Vagina (tissue), 2 donors: ENCODE data around the gene MAT1A. TPM values are rescaled to one million over a fixed set of nuclear protein-coding genes. Genes with fewer than 3 reads are reported as not detected.
A peak's percentile ranks its signal among the peaks of the same experiment; 100 is the strongest.
"Not testable (repeated sequence)": the region's sequence is repeated elsewhere in the genome, so short reads cannot be mapped to it uniquely, and the experiment has no call there.

Experiments
- DNase-seq, 2 donors: peaks; one replicate each; pipeline ENCODE4 v3.0.0-alpha.2; 2017; ENCODE audit errors: extremely low spot score in 2 of 2
- H3K27ac ChIP-seq: fragments of 200-600 bp; sonication (generic); one replicate; pipeline ENCODE4 v1.5.1; 2019
- H3K27me3 ChIP-seq: fragments of 200-600 bp; sonication (generic); one replicate; pipeline ENCODE4 v1.5.1; 2019
- H3K36me3 ChIP-seq, 2 donors: fragments of 200-600 bp; sonication (generic); one replicate each; pipeline ENCODE4 v1.5.1; 2017 to 2019
- H3K4me1 ChIP-seq: fragments of 200-600 bp; sonication (generic); one replicate; pipeline ENCODE4 v1.5.1; 2019
- H3K4me3 ChIP-seq, 2 donors: fragments of 200-600 bp; sonication (generic); 1 replicate in 1 of 2; 2 replicates in 1 of 2; pipeline ENCODE4 v1.5.1; 2016 to 2019
- H3K9me3 ChIP-seq: fragments of 200-600 bp; sonication (generic); one replicate; pipeline ENCODE4 v1.5.1; 2019
- CTCF ChIP-seq, 3 experiments: fragments of 450-650 bp in 2 of 3; fragments of 200-600 bp in 1 of 3; sonication (generic) in 1 of 3; IDR thresholded peaks; one replicate each; pipeline ENCODE4 v1.5.1; 2017 to 2019; ENCODE audit warnings: antibody characterized with exemption in 3 of 3, mild to moderate bottlenecking in 2 of 3, moderate library complexity in 2 of 3
- POLR2A ChIP-seq, 2 donors: fragments of 450-650 bp; IDR thresholded peaks; one replicate each; pipeline ENCODE4 v1.6.1; 2017; ENCODE audit warnings: antibody characterized with exemption in 2 of 2, mild to moderate bottlenecking in 2 of 2, moderate library complexity in 2 of 2
- POLR2AphosphoS5 ChIP-seq, 2 donors: sonication (generic); formaldehyde crosslinking; IDR thresholded peaks; one replicate each; pipeline ENCODE4 v1.9.0; 2017; ENCODE audit warnings: antibody characterized with exemption in 2 of 2, mild to moderate bottlenecking in 2 of 2, low read depth in 1 of 2; ENCODE audit not compliant: insufficient read depth in 1 of 2
- intact Hi-C: fragments of 100-400 bp; cut with DNase I; formaldehyde crosslinking; loops from one replicate; pipeline ENCODE4 v1.15.1; 2023
- total RNA-seq: library from RNA; depleted of rRNA; stranded (reverse); fragments of >200 nt; gene quantifications from one replicate; pipeline ENCODE4 v1.2.3, GENCODE V29; 2016

Gene MAT1A
- total RNA-seq, 1 donor from 2014 or later: not detected

GRCh38 chr10:80252296-80252887 is 37.1 kb downstream of the MAT1A start:
- Histone ChIP-seq H3K27me3 (no peaks in the 10 kb centered on the region), H3K27ac (no peak overlapping the region), H3K36me3 (no peaks in the 10 kb centered on the region), H3K4me1 (no peaks in the 10 kb centered on the region), H3K4me3 (no peak overlapping the region), H3K9me3 (no peaks in the 10 kb centered on the region)
- intact Hi-C loops: no loop called here
- peak in 1 of 2 donors; percentile 85 for DNase-seq
- TF ChIP-seq POLR2A (IDR thresholded peaks at IDR 0.05) (no peak), POLR2AphosphoS5 (IDR thresholded peaks at IDR 0.05; ENCODE audit: insufficient read depth in 1 of 2, low read depth in 1 of 2) (no peak), CTCF (IDR thresholded peaks at IDR 0.05) (no peak)

GRCh38 chr10:80251703-80252280 is 37.7 kb downstream of the MAT1A start:
- H3K27me3 ChIP-seq, H3K9me3 ChIP-seq, H3K27ac ChIP-seq, H3K36me3 ChIP-seq, intact Hi-C loops, H3K4me3 ChIP-seq, H3K4me1 ChIP-seq, DNase-seq: not testable (repeated sequence)

GRCh38 chr10:80250399-80250798 is 39.1 kb downstream of the MAT1A start:
- intact Hi-C loops, DNase-seq, H3K4me3 ChIP-seq, H3K27ac ChIP-seq, H3K27me3 ChIP-seq, H3K4me1 ChIP-seq, H3K9me3 ChIP-seq, H3K36me3 ChIP-seq: not testable (repeated sequence)

- DNase-seq, intact Hi-C loops, H3K36me3 ChIP-seq, H3K9me3 ChIP-seq, H3K27me3 ChIP-seq, H3K27ac ChIP-seq, H3K4me1 ChIP-seq, H3K4me3 ChIP-seq: not testable (repeated sequence)
Observed at GRCh38 chr10:80249906-80250305, 39.6 kb downstream of the MAT1A start.

GRCh38 chr10:80247611-80248010 is 41.8 kb downstream of the MAT1A start:
- H3K4me3 ChIP-seq, H3K9me3 ChIP-seq, H3K4me1 ChIP-seq, intact Hi-C loops, H3K27me3 ChIP-seq, H3K36me3 ChIP-seq, DNase-seq, H3K27ac ChIP-seq: not testable (repeated sequence)

- not testable (repeated sequence) for H3K4me1 ChIP-seq
Observed at GRCh38 chr10:80244371-80244770, 45.1 kb downstream of the MAT1A start.

GRCh38 chr10:80242341-80242740 is 47.1 kb downstream of the MAT1A start:
- H3K27me3 ChIP-seq, intact Hi-C loops, H3K36me3 ChIP-seq, DNase-seq, H3K4me3 ChIP-seq, H3K27ac ChIP-seq, H3K4me1 ChIP-seq, H3K9me3 ChIP-seq: not testable (repeated sequence)

More at GRCh38 chr10:80244371-80244770, 45.1 kb downstream of the MAT1A start:
- intact Hi-C loops, H3K27ac ChIP-seq, H3K9me3 ChIP-seq, H3K36me3 ChIP-seq, H3K27me3 ChIP-seq, DNase-seq, H3K4me3 ChIP-seq: not testable (repeated sequence)

GRCh38 chr10:80236457-80236856 is 53.0 kb downstream of the MAT1A start:
- H3K9me3 ChIP-seq, DNase-seq, H3K27ac ChIP-seq, H3K27me3 ChIP-seq, intact Hi-C loops, H3K4me3 ChIP-seq, H3K36me3 ChIP-seq, H3K4me1 ChIP-seq: not testable (repeated sequence)

GRCh38 chr10:80234331-80235235 is 54.9 kb downstream of the MAT1A start:
- H3K36me3 ChIP-seq, H3K27ac ChIP-seq, H3K27me3 ChIP-seq, intact Hi-C loops, H3K9me3 ChIP-seq, H3K4me3 ChIP-seq, H3K4me1 ChIP-seq, DNase-seq: not testable (repeated sequence)

- H3K36me3 ChIP-seq, H3K27me3 ChIP-seq, H3K9me3 ChIP-seq, DNase-seq, H3K4me1 ChIP-seq, intact Hi-C loops, H3K4me3 ChIP-seq, H3K27ac ChIP-seq: not testable (repeated sequence)
Observed at GRCh38 chr10:80233871-80234270, 55.6 kb downstream of the MAT1A start.

- H3K27me3 ChIP-seq, H3K9me3 ChIP-seq, intact Hi-C loops, H3K27ac ChIP-seq, H3K4me3 ChIP-seq, H3K4me1 ChIP-seq, DNase-seq, H3K36me3 ChIP-seq: not testable (repeated sequence)
Observed at GRCh38 chr10:80226723-80227122, 62.7 kb downstream of the MAT1A start.

- intact Hi-C loops: loop anchor here (5.0 kb wide), 1 partner anchor 81 kb away; no protein-coding TSS in a partner anchor
- H3K27me3 ChIP-seq, H3K4me3 ChIP-seq, H3K9me3 ChIP-seq, DNase-seq, H3K27ac ChIP-seq, H3K36me3 ChIP-seq, H3K4me1 ChIP-seq: not testable (repeated sequence)
Observed at GRCh38 chr10:80223031-80223419, 66.4 kb downstream of the MAT1A start.
